GM18867 (cell line): ENCODE results near the gene PACSIN2.
"Not testable (repeated sequence)": the region's sequence is repeated elsewhere in the genome, so short reads cannot be mapped to it uniquely, and the experiment has no call there.

Source experiments
- ATAC-seq: cut with Tn5 transposase; IDR thresholded peaks from one replicate; pipeline ENCODE4 v1.9.1; 2021; ENCODE audit warnings: mild to moderate bottlenecking, moderate library complexity; ENCODE audit not compliant: unreplicated experiment

The PACSIN2 gene, protein sequence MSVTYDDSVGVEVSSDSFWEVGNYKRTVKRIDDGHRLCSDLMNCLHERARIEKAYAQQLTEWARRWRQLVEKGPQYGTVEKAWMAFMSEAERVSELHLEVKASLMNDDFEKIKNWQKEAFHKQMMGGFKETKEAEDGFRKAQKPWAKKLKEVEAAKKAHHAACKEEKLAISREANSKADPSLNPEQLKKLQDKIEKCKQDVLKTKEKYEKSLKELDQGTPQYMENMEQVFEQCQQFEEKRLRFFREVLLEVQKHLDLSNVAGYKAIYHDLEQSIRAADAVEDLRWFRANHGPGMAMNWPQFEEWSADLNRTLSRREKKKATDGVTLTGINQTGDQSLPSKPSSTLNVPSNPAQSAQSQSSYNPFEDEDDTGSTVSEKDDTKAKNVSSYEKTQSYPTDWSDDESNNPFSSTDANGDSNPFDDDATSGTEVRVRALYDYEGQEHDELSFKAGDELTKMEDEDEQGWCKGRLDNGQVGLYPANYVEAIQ

GRCh38 chr22:43014869-43015676 lies at the start of gene PACSIN2:
Gene PACSIN2 (minus strand): TSS chr22:43015149. CDS start chr22:42912080, 103,069 bp downstream.
- ATAC-seq = peak; percentile 92

DNA sequence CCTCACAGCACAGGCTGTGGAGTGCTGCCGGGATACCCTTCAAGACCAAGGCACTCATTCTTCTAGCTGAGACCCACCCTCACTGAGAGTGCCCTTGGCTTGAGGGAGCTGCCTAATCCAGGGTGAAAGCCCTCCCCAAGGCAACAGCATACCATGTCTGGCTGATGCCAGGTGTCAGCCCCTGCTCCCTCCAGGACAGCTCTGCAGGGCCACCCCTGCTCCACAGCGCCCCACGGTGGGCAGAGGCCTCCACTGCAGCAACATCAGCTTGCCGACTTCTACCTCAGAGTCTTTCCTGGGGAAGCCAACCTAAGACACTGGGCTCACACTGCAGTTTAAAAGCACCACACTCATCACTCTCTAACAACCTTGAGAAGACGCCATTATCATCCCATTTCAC lies 45.2 kb upstream of the PACSIN2 start:
- no peak for ATAC-seq

GRCh38 chr22:43057641-43058040 lies 42.7 kb upstream of the PACSIN2 start:
- no peak for ATAC-seq

DNA sequence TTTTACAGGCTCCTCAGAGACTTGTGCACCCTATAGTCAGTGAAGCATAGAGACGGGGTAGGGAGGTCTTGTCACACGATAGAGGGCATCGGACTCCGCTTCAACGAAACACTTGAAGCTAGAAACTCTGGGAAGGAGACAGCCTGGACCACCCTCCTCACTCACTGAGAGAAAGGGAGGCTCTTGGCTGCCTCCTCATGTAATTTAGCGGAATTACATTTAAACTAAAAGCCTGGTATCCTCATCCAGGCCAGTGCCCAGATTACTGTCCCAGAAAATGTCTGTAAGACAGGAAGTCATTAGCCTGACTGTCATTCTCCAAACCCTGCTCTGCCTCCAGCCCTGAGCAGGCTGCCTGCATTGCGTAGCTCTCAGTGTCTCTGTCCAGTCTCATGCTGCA lies 38.2 kb upstream of the PACSIN2 start:
- no peak for ATAC-seq

GRCh38 chr22:43050995-43051394 lies 36.0 kb upstream of the PACSIN2 start:
- ATAC-seq = no peak

GRCh38 chr22:43047605-43048004 lies 32.7 kb upstream of the PACSIN2 start:
- no peak for ATAC-seq

DNA sequence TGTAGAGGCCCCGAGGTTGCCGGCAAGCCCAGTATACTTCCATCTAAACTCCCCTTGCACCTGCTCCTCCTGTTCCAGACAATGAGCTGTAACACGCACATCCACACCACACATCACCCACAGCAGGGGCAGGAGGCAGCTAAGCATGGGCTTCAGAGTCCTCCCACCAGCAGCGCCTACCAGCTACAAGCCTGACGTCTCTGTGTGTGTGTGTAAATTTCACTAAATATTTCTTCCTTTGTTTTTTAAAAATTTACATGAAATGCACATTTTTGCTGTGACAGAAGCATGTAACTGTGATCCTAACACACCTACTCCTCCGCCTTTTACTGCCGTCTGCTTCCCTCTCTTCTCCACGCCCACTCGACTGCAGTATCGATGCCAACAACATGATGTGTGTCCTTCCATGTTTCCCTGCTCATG lies 29.4 kb upstream of the PACSIN2 start:
- no peak for ATAC-seq

DNA sequence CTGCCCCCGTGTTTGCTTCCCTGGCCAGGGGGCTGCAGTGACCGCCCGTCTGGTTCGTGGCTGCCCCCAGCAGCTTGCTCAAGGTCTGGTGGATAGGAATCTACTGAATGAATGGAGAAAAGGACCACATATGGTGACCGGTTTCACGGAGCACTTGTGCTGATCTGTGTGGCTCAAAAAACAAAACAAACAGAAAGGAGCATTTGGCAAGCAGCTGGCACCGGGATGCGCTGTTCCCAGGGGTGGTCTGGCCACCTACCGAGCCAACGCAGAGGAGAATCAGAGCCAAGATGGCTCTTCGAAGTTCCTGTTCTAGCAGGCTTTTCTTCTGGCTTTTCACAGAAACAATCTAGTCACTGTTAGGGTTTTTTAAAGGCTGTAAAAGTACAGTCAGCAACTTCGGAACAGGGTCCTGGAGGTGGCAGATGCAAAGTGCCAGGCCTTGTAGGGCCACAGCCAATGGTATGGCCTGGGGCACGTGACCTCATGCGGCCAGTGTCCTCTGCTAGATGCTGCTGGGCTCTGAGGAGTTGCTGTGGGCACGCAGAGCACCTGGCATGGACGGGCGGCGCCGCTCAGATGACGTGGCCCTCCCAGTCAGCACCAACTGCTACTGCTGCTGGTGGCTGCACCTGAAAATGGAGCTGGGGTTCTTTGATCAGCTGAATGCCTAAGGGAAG lies 27.3 kb upstream of the PACSIN2 start:
- ATAC-seq = no peak

DNA sequence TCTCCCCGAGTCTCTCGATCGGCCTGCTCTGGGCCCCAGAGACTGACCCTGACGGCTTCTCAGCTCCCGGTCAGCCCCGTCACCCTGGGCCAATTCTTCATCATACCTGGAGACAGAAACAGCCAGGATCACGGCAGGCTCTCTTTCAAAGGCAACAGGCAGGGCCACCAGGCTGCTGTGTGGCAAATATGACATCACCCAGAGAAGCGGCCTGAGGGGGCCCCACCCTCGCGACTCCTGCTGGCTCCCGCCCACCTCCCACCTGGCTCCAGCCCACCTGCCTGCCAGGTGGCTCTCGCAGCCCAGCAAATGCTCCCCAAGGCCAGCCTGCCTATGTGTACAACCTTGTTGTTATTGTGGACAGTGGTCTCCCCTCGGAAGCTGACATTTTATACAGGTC lies 24.9 kb upstream of the PACSIN2 start:
- no peak for ATAC-seq

GRCh38 chr22:43038325-43038724 lies 23.4 kb upstream of the PACSIN2 start:
- no peak for ATAC-seq

- ATAC-seq = no peak
Measured at GRCh38 chr22:43036282-43036829, 21.4 kb upstream of the PACSIN2 start.

DNA sequence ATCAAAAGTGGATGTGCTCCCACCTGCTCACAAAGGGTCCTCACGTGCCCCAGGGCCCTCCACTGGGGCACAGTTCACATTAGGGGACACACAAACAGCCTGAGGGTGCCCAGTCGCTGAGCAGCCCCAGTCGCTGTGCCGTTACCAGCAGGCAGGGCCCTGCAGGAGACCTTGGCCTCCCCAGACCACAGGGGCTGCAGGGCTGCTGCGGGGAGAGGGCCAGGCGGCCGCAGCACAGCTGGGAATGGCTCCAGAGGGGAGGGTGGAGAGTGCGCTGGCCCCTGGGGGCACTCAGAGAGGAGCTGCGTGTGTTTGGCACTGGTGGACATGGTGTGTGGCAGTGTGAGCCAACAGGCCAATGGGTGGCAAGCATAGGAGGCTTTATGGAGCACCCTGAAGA lies 20.3 kb upstream of the PACSIN2 start:
- ATAC-seq = no peak

DNA sequence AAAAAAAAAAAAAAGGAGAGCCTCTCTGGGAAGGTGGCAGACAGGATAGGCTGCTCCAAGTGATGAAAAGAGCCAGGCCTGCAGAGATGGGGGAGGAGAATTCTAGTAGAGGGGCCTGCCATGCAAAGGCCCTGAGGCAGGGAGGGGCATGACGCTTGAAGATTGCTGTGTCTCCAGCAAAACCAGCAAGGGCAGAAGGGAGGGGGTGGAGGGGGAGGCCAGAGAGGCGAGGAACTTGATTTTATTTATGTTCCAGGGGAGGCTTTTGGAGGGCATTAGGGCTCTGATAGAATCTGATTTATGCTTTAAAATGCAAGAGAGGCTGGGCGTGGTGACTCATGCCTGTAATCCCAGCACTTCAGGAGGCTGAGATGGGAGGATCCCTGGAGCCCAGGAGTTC lies 16.7 kb upstream of the PACSIN2 start:
- ATAC-seq = no peak

- ATAC-seq = no peak
Measured at GRCh38 chr22:43018615-43019014, 3.7 kb upstream of the PACSIN2 start.

GRCh38 chr22:43017525-43018460 lies 2.8 kb upstream of the PACSIN2 start:
- no peak for ATAC-seq

- ATAC-seq = not testable (repeated sequence)
Measured at GRCh38 chr22:43016150-43016549, 1.2 kb upstream of the PACSIN2 start.

DNA sequence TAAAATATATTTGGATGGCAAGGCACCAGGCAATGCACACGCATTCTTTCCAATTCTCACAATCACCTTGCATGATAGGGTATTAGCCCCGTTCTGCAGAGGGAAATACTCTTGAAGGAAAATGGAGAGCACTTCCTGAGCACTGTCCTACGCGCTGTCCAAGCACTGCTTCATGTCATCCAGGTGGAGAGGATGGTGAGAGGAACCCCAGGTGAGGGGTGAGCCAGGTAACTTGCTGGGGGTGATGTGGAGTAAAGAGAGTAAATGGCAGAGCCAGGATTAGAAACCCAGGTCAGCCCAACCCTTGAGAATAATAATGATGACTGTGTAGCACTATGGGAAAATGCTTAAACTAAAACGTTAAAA lies 711 bp upstream of the PACSIN2 start:
- no peak for ATAC-seq

- peak; percentile 15 for ATAC-seq
Measured at GRCh38 chr22:43014316-43014868, 557 bp downstream of the PACSIN2 start.
